LNCaP clone FGC (cell line): ENCODE measurements around the gene ADGRD1.

Experiments
- DNase-seq: peaks from one replicate; pipeline ENCODE4 v3.0.0-alpha.2; 2011; ENCODE audit warnings: low read depth
- H3K4me3 ChIP-seq: 2 replicates; pipeline ENCODE4 v1.5.1; 2011; ENCODE audit warnings: mild to moderate bottlenecking, low read depth, low read length, control low read depth
- CTCF ChIP-seq: IDR thresholded peaks from 2 replicates; pipeline ENCODE4 v1.5.1; 2012; ENCODE audit warnings: mild to moderate bottlenecking; ENCODE audit not compliant: control insufficient read depth, insufficient read depth; ENCODE audit errors: extremely low read depth

Gene ADGRD1

GRCh38 chr12:131041968-131042833 is 88.5 kb downstream of the ADGRD1 start:
- TF ChIP-seq CTCF = no peak
- no peak for DNase-seq
- H3K4me3 ChIP-seq = no peak overlapping the region

- no peak for TF ChIP-seq CTCF
- no peak overlapping the region for H3K4me3 ChIP-seq
- DNase-seq = no peak
Observed at GRCh38 chr12:131042834-131043245, 89.1 kb downstream of the ADGRD1 start.

- no peak for DNase-seq
- no peak for TF ChIP-seq CTCF
- H3K4me3 ChIP-seq = no peak overlapping the region
Observed at GRCh38 chr12:131043401-131043871, 89.7 kb downstream of the ADGRD1 start.

GRCh38 chr12:131044136-131044535 is 90.4 kb downstream of the ADGRD1 start:
- no peak for DNase-seq
- no peak overlapping the region for H3K4me3 ChIP-seq
- no peak for TF ChIP-seq CTCF

- DNase-seq = no peak
- H3K4me3 ChIP-seq = peak overlapping the region; percentile 25; the same call in 1 of the 2 replicates
- no peak for TF ChIP-seq CTCF
Observed at GRCh38 chr12:131044760-131045381, 91.2 kb downstream of the ADGRD1 start.

- no peak for DNase-seq
- no peak overlapping the region for H3K4me3 ChIP-seq
- TF ChIP-seq CTCF = no peak
Observed at GRCh38 chr12:131045705-131046460, 92.2 kb downstream of the ADGRD1 start.
